ENCODE measurements around the gene USP48.

GRCh38 chr1:21725748-21726392, 57.1 kb downstream of the USP48 start:
- TF ChIP-seq, protein P1, sequence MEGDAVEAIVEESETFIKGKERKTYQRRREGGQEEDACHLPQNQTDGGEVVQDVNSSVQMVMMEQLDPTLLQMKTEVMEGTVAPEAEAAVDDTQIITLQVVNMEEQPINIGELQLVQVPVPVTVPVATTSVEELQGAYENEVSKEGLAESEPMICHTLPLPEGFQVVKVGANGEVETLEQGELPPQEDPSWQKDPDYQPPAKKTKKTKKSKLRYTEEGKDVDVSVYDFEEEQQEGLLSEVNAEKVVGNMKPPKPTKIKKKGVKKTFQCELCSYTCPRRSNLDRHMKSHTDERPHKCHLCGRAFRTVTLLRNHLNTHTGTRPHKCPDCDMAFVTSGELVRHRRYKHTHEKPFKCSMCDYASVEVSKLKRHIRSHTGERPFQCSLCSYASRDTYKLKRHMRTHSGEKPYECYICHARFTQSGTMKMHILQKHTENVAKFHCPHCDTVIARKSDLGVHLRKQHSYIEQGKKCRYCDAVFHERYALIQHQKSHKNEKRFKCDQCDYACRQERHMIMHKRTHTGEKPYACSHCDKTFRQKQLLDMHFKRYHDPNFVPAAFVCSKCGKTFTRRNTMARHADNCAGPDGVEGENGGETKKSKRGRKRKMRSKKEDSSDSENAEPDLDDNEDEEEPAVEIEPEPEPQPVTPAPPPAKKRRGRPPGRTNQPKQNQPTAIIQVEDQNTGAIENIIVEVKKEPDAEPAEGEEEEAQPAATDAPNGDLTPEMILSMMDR (IDR thresholded peaks at IDR 0.05; ENCODE audit: insufficient read depth, low read length, poor library complexity, severe bottlenecking), result no peak
- no peak for TF ChIP-seq EZH2phosphoT487 (conservative IDR thresholded peaks at IDR 0.05; ENCODE audit: low read length)
